ENCODE measurements around the gene MYL7. TPM values are rescaled to one million over a fixed set of nuclear protein-coding genes. Genes with fewer than 3 reads are reported as not detected.
A peak's percentile ranks its signal among the peaks of the same experiment; 100 is the strongest.

Gene MYL7
- total and polyA plus RNA-seq, 2 of the 4 experiments (the other 2 are of a cell fraction) = 0.24 TPM; not detected in 1

DNA sequence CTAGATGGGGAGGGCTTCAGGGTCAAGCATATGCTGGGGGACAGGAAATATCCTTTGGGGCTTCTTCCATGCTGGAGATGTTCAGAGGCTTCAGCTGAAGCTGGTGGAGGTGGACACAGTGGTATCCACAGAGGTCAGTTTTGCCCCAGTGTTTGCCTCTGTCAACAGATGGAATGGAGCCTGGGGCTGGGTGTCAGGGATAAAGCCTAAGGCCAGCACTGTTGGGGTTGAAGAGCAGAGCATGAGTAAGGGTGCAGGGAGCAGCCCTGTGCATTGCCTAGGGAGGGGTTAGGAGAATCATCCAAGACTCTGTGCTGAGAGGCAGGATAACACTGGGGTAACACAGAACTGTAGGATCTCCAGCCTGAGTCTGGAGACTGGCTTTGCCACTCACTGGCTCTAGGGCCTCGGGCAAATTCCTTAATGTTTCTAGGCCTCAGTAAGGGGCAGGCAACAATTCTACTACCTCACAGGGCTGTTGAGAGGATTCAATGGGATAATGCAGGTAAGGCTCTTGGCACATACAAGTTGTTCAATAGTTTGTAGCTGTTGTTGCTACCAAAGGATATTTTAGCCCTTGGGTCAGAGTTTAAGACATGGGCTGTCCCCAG lies 21.8 kb upstream of the MYL7 start:
- no TSS peak for BruUV-seq (replicated peaks)
- no peaks in the 10 kb centered on the region for H3K36me3 ChIP-seq (ENCODE audit: control insufficient read depth, insufficient read depth, low read length)
- in situ Hi-C loops (cut with MboI; ENCODE audit: low sequenced_read_pairs) (no loop called here), intact Hi-C loops (cut with micrococcal nuclease) (no loop called here), dilution Hi-C loops (cut with HindIII; ENCODE audit: low sequenced_read_pairs, unreplicated experiment) (no loop called here)
- no peaks in the 10 kb centered on the region for H3K79me1 ChIP-seq (ENCODE audit: low read depth in 1 of 2, low read length in 2 of 2)
- peak overlapping the region; percentile 65; the same call in 1 of the 2 replicates for H3K27ac ChIP-seq (ENCODE audit: insufficient read depth, low read length)
- H2BK5ac ChIP-seq (ENCODE audit: low read depth, low read length, poor library complexity, severe bottlenecking) = peak overlapping the region; percentile 76
- peak overlapping the region; percentile 67 for H2AK5ac ChIP-seq (ENCODE audit: low read depth, low read length)
- H3K4me2 ChIP-seq (ENCODE audit: low read depth, low read length) = peak overlapping the region; percentile 35; the same call in 1 of the 2 replicates
- peak overlapping the region; percentile 64 for H3K18ac ChIP-seq (ENCODE audit: low read depth, low read length)
- peak overlapping the region; percentile 32; the same call in 1 of the 2 replicates for H3K23ac ChIP-seq (ENCODE audit: low read depth, low read length)
- H2BK15ac ChIP-seq (ENCODE audit: low read depth, low read length) = peak overlapping the region; percentile 27; the same call in 1 of the 3 replicates
- peak overlapping the region; percentile 15 for H2AFZ ChIP-seq (replicated peaks; ENCODE audit: low read length, poor library complexity)
- peak overlapping the region; percentile 58 for H4K91ac ChIP-seq (ENCODE audit: insufficient read depth, low read depth, low read length)
- WGBS, 2 experiments (ENCODE audit: extremely low coverage in 2 of 2, insufficient read length in 1 of 2) = no CpG with 5 or more reads among the region's 1 CpG
- H2BK120ac ChIP-seq (ENCODE audit: low read depth, low read length) = peak overlapping the region; percentile 36
- H3K14ac ChIP-seq (replicated peaks; ENCODE audit: low read depth, low read length) = peak overlapping the region; percentile 16
- H3K27me3 ChIP-seq (ENCODE audit: control insufficient read depth, insufficient read depth, low read length) = peaks cover 2% of the 10 kb centered on the region; the same call in 1 of the 2 replicates
- H3K4ac ChIP-seq (ENCODE audit: low read depth, low read length) = peak overlapping the region; percentile 35
- H2AK9ac ChIP-seq (replicated peaks; ENCODE audit: low read depth, low read length, poor library complexity) = peak overlapping the region; percentile 22
- H4K5ac ChIP-seq (ENCODE audit: low read depth, low read length) = peak overlapping the region; percentile 73
- POLR2A ChIA-PET (ENCODE audit: unreplicated experiment) = interaction anchor here (0.8 kb wide), 1 partner anchor 12 kb away, joined by 3 read pairs; no protein-coding TSS in a partner anchor
- H3K56ac ChIP-seq (ENCODE audit: extremely low read depth, insufficient read depth, low read length) = no peak overlapping the region
- H2BK20ac ChIP-seq (ENCODE audit: low read depth, low read length) = peak overlapping the region; percentile 75
- H3K4me3 ChIP-seq (ENCODE audit: insufficient read depth, low read depth, low read length) = no peak overlapping the region
- H4K20me1 ChIP-seq (ENCODE audit: insufficient read depth, low read length) = no peaks in the 10 kb centered on the region
- H3K9me1 ChIP-seq (ENCODE audit: insufficient read depth, low read length) = peaks cover 7% of the 10 kb centered on the region; the same call in 1 of the 2 replicates
- no peak for DNase-seq
- H3K9me3 ChIP-seq (ENCODE audit: control insufficient read depth, insufficient read depth, low read length) = no peaks in the 10 kb centered on the region
- peak; percentile 3 for ATAC-seq (ENCODE audit: low read depth)
- peaks cover 8% of the 10 kb centered on the region for H3K4me1 ChIP-seq (ENCODE audit: control insufficient read depth, insufficient read depth, low read length)
- no peak overlapping the region for H3K9ac ChIP-seq (ENCODE audit: low read depth, low read length)
- CTCF ChIA-PET = interaction anchor here (0.6 to 0.7 kb wide), 2 partner anchors 81 to 418 kb away, joined by 3 read pairs; no protein-coding TSS in a partner anchor
- H4K8ac ChIP-seq (ENCODE audit: low read depth in 2 of 2, low read length in 2 of 2) = peak overlapping the region; percentile 7 to 62; a peak in 3 of 4 replicates
- TF ChIP-seq RFX5 (IDR thresholded peaks at IDR 0.05; ENCODE audit: low read depth, low read length) = no peak
- TF ChIP-seq FOS (IDR thresholded peaks at IDR 0.05; ENCODE audit: low read depth, low read length) = no peak
- no peak for TF ChIP-seq RAD21 (IDR thresholded peaks at IDR 0.05; ENCODE audit: low read length)
- TF ChIP-seq MAZ (IDR thresholded peaks at IDR 0.05; ENCODE audit: borderline replicate concordance, low read depth, low read length) = no peak
- no peak for TF ChIP-seq POLR2A (IDR thresholded peaks at IDR 0.05; ENCODE audit: low read depth, low read length)
- TF ChIP-seq RCOR1 (IDR thresholded peaks at IDR 0.05; ENCODE audit: insufficient replicate concordance, low read length) = no peak
- TF ChIP-seq, protein P1, sequence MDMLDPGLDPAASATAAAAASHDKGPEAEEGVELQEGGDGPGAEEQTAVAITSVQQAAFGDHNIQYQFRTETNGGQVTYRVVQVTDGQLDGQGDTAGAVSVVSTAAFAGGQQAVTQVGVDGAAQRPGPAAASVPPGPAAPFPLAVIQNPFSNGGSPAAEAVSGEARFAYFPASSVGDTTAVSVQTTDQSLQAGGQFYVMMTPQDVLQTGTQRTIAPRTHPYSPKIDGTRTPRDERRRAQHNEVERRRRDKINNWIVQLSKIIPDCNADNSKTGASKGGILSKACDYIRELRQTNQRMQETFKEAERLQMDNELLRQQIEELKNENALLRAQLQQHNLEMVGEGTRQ (IDR thresholded peaks at IDR 0.05; ENCODE audit: low read depth, low read length) = no peak
- no peak for TF ChIP-seq NFE2L2 (IDR thresholded peaks at IDR 0.05; ENCODE audit: low read depth, low read length)
- TF ChIP-seq CEBPB (IDR thresholded peaks at IDR 0.05; ENCODE audit: low read depth, low read length) = no peak
- TF ChIP-seq, protein P2, sequence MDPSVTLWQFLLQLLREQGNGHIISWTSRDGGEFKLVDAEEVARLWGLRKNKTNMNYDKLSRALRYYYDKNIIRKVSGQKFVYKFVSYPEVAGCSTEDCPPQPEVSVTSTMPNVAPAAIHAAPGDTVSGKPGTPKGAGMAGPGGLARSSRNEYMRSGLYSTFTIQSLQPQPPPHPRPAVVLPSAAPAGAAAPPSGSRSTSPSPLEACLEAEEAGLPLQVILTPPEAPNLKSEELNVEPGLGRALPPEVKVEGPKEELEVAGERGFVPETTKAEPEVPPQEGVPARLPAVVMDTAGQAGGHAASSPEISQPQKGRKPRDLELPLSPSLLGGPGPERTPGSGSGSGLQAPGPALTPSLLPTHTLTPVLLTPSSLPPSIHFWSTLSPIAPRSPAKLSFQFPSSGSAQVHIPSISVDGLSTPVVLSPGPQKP (IDR thresholded peaks at IDR 0.05; ENCODE audit: borderline replicate concordance, low read depth, low read length) = no peak
- TF ChIP-seq, protein P3, sequence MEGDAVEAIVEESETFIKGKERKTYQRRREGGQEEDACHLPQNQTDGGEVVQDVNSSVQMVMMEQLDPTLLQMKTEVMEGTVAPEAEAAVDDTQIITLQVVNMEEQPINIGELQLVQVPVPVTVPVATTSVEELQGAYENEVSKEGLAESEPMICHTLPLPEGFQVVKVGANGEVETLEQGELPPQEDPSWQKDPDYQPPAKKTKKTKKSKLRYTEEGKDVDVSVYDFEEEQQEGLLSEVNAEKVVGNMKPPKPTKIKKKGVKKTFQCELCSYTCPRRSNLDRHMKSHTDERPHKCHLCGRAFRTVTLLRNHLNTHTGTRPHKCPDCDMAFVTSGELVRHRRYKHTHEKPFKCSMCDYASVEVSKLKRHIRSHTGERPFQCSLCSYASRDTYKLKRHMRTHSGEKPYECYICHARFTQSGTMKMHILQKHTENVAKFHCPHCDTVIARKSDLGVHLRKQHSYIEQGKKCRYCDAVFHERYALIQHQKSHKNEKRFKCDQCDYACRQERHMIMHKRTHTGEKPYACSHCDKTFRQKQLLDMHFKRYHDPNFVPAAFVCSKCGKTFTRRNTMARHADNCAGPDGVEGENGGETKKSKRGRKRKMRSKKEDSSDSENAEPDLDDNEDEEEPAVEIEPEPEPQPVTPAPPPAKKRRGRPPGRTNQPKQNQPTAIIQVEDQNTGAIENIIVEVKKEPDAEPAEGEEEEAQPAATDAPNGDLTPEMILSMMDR (conservative IDR thresholded peaks at IDR 0.05; ENCODE audit: low read depth, low read length) = no peak
- no peak for TF ChIP-seq MXI1 (IDR thresholded peaks at IDR 0.05; ENCODE audit: borderline replicate concordance, low read depth, low read length)
- no peak for TF ChIP-seq MAFK (IDR thresholded peaks at IDR 0.05; ENCODE audit: low read depth, low read length)
- no peak for TF ChIP-seq CHD1 (IDR thresholded peaks at IDR 0.05; ENCODE audit: low read depth, low read length)
- TF ChIP-seq BHLHE40 (IDR thresholded peaks at IDR 0.05; ENCODE audit: low read depth, low read length) = no peak
